NCI-H2227 (cell line): ENCODE results near the gene SKAP1.
"Not testable (repeated sequence)": the region's sequence is repeated elsewhere in the genome, so short reads cannot be mapped to it uniquely, and the experiment has no call there.

Experiments
- DNase-seq: peaks from one replicate; lab custom pipeline; 2025; ENCODE audit not compliant: unreplicated experiment; lab: John Stamatoyannopoulos, UW

The SKAP1 gene

DNA sequence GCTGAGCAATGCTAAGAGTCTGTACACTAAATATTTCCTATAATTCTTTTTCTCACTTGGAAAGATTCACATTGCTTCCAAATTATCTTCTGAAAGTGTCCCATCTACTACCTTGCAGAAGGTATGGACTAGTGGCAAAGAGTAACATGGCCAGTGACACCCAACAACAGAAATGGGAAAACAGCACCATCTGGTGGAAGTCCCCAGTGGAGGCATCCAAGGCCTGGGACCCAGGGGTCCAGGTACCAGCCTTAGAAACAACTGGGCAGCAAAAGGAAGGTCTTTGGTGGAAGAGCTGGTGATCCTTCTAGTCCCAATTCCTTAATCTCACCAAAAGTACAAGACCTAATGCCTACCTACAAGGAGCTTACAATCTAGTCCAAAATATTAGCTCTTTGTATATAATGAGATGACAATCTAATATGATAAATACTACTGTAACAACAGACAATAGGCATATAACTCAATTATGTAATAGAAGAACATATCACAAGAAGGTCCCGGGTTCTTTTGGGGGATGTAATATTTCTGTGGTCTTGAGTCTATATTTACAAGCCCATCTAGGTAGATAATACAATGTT is 55.3 kb downstream of the SKAP1 start:
- DNase-seq, result peak; percentile 60

DNA sequence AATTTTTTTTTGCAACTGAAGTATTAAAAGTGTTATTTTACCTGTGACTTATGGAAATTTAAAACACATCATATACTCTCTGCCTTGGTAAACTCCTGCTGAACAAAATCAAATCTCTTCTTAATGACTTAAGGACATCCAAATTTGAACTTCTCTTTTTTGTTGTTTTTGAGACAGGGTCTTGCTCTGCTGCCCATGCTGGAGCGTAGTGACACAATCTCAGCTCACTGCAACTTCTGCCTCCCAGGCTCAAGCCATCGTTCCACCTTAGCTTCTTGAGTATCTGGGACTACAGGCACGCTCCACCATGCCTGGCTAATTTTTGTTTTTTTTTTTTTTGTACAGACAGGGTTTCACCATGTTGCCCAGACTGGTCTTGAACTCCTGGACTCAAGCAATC is 56.1 kb downstream of the SKAP1 start:
- DNase-seq, result no peak

DNA sequence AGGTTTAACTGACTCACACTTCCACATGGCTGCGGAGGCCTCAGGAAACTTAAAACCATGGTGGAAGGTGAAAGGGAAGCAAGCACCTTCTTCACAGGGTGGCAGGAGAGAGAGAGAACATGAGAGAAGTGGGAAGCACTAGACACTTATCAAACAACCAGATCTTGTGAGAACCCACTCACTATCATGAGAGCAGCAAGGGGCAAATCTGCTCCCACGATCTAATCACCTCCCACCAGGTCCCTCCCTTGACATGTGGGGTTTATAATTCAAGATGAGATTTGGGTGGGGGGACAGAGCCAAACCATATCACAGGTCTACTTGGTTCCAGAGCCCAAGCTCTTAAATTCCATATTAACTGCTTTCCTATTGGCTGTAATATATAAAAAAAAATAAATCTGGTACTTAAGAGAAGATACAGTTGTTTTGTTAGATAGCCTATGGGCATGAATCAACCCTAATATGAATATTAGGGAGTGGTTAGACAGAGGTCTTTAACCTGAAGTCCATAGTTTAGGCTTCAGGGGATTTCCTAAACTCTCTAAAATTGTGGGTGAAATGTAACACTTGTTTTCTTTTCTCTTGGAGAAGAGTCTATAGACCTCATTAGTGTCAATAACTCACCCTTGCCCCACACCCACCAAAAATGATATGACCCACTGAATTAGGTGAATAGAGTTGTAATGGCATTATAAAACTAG is 56.7 kb downstream of the SKAP1 start:
- DNase-seq, result no peak

DNA sequence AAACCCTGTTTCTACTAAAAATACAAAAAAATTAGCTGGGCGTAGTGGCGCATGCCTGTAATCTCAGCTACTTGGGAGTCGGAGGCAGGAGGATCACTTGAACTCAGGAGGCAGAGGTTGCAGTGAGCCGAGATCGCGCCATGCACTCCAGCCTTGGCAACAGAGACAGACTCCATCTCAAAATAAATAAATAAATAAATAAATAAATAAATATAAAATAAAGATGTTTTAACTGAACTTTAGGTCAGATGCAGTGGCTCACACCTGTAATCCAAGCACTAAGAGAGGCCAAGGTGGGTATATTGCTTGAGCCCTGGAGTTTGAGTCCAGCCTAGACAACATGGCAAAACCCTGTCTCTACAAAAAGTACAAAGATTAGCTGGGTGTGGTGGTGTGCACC is 61.0 kb downstream of the SKAP1 start:
- not testable (repeated sequence) for DNase-seq

DNA sequence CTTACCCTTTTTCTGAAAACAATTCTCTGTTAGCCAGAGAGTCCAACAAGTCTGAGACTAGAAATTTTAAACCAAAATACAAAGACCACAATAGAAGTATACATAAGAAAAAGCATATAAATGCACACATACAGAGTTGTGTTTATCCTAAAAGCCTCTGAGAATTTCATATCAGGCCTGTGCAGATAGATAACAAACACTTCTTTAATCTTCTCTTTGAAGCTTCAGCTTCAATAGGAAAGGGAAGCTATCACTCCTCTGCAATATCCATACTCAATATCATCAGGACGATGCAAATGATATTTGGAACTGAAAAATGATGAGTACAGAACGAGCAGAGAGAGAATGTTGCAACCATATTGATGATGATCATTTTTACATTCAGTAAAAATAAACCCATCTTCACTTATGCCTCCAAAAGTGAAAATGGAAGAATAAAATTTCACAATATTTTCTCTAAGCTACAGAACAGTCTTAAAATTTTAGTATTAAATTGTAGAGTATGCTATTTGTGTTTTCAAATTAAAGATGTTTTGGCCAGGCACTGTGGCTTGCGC is 61.6 kb downstream of the SKAP1 start:
- DNase-seq, result no peak

DNA sequence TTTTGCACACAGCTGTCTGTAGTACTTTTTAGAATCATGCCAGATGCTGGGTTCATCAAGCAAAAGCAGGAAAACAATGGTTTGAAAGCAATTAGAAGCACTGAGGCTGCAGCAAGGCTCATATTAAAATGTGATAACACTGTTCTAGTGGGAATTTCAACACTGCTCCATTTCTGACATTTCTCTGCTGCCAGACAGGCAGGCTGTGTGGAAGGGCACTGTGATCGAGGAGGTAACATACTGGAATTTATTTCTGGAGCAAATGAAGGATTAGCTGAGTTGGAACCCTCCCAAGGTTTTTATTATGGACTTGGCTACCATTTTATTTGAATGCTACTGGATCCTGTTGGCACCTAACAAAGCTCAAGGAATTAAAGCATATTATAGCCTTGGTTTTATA is 66.9 kb downstream of the SKAP1 start:
- no peak for DNase-seq

DNA sequence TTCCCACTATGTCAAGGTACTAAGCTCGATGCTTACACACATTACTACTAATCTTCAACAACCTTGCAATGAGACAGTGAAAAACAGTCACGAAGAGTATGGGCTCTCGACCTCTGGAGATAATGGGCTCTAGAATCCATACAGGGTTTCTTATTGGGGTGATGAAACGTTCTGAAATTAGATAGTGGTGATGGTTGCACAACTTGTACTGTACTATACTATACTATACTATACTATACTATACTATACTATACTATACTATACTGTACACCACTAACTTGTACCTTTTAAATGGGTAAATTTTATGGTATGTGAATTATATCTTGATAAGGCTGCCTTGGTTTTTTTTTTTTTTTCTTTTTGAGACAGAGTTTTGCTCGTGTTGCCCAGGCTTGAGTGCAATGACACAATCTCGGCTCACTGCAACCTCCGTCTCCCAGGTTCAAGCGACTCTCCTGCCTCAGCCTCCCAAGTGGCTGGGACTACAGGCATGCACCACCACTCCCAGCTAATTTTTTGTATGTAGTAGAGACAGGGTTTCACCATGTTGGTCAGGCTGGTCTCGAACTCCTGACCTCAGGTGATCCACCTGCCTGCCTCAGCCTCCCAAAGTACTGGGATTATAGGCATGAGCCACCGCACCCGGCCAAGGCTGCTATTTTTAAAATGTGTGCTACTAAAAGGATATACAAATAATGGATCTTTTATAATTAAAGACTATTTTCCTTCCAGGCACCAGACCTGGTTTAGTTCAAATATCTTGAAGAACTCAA is 69.0 kb downstream of the SKAP1 start:
- DNase-seq, result not testable (repeated sequence)

DNA sequence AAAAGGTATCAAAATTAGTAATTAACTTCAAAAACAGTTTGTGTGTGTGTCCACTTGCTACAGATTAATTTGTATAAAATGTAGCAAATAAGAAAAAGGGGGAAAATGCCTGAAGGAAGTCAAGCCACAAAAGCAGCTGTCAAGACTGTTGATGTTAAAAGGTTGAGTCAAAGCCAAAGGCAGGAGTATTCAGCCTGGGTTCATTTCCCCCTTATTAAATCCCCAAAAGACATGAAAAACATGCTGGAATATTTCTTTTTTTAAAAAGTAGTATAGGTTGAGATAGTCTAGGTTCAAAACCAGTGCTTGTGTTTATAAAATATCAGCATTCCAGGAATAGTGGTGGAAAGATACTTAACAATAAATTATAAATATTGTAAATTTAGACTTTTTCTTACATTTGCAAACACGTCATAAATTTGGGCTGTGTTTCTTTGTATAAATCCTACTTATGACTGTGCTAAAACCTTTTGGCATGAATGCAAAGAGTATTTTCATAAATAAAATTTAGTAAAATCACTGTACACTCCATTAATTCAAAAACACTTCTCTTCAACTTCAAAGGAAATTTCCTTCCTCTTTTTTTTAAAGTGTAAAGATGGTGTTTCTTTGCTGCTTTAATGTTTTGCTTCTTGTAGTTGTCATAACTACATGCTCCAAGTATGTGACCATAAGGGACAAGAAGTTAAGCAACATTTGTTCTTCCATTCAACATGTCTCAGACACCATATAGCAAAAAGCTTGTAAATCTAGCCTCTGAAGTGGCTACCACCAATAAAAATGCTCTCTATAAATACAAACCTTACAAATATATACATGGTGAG is 72.0 kb downstream of the SKAP1 start:
- DNase-seq, result no peak

DNA sequence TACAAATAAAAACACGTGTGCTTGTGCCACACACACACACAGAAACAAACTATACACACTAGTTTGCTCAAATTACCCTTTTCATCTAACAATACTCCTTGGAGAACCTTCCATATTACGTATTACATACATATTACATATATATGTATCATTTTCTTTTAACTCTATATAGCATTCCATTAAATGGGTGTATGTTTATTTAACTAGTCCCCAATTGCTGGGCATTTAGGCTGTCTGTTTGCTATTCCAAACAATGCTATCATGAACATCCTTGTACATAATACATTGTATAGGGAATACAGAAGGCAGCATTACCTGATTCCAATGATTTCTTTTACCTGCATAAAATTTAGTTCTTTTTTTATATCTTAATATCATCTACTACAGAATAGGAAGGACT is 73.1 kb downstream of the SKAP1 start:
- no peak for DNase-seq

DNA sequence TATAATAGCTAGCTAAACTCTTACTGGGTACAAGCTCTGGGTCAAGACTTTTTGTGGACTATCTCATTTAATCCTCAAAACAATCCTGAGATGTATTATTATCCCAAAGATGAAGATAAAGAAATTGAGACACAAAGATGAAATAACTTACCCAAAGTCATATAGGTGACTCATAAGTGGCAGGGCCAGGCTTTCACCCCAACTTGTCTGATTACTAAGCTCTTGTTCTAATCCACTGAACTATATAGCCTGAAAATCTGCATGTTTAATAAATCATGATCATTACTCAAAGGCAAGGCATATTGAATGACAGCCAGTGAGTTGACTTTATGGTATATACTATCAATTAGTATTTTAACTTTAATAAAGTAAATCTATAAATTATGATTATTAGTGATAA is 77.4 kb downstream of the SKAP1 start:
- no peak for DNase-seq

DNA sequence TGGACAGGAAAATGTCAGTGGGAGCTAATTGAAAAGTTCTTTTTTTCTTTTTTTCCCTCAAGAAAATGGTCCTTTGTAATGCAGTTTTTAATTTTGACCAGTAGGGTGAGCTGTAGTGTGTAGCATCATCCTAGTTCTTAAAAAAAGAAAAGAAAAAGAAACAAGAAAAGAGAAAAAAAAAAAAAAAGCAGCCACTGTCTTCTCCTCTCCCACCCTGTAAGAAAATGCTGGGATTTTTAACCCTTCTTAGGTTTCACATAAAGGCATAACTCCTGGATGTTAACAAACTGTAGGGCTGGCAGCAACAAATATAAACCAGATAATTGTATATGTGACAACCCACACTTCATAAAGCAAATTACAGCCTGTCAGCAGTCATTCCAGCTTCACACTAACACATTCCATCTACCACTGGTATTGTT is 78.1 kb downstream of the SKAP1 start:
- DNase-seq, result peak; percentile 83

DNA sequence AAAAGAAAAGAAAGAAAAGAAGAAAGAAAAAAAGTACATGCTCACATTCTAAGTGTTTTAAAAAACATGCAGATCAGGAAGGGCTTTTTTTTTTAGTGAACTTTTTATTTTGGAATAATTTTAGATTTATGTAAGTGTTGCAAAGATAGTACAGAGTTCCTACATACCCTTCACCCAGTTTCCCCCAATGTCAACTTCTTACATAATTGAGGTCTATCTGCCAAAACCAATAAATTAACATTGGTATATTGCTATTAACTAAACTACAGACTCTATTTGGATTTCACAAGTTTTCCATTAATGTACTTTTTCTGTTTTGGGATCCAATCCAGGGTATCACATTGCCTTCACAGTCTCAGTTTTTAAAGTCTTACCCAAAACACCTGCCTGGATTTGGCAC is 81.7 kb downstream of the SKAP1 start:
- no peak for DNase-seq

DNA sequence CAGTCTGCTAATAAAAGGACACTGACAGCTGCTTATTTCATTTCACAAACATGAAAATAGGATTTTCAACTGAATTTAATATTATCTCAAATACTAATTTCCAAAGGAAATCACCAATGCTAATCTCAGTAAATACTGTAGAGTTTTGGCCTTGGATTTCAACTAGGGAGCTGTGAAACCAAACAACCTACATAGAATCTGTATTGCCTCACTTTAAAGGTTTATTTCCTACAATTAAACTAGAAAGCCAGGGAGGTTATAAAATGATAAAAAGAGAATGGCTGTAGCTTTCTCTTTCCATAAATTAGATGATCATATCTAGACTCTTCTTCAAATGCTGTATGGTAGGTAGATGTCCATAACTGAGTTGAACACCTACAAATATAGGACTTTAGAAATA is 82.8 kb downstream of the SKAP1 start:
- DNase-seq, result no peak

DNA sequence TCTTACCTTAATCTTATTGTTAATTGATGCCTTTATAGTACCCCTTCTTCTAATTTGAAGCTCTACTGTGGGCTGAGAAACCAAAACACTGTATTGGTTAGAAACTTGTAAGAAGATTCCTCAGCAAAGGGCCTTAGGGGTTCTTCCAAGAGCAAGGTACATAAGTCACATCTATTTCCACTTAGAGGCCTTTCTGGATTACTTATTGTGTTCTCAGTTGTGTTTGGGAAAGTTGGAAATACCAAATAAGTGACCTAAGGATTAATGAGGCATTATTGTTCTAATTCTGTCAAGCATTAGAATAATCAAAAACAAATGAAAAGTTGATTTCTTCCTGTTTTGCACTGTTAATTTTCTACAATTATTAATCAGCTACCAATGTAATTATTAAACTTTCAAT is 85.8 kb downstream of the SKAP1 start:
- DNase-seq, result no peak

DNA sequence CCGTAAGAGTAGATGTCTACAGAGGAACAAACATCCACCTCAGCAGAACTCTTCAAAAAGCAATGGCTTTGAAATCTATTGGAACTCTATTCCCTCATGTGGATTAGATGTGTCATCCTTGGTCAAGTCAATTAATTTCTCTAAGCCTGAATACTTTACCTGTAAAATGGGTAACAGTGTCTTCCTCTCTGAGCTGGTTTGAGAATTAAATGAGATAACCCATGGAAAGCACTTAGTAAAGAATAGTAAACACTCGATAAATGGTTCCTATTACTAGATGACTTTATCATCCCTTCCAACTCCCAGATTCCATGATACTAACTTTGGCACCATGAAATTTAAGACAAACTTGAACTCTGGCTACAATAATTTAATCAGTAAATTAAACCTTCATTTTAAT is 89.1 kb downstream of the SKAP1 start:
- DNase-seq, result no peak

DNA sequence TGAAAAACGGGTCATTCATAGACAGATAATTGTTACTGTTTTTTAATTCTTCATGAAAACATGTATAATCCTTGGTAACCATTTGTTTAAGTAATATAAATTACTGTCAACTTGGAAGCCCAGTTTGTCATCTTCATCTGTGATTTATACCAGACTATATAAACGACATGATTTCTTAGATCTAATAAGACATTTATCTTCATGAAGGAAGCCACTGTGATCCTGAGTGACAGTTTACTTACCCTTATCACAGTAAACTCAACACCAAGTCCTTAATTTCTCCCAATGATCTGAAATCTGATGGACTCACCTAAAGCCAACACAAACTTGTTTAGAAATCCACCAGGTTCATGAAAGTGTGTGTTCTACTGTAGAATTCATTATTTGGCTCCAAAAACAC is 91.3 kb downstream of the SKAP1 start:
- DNase-seq, result no peak

DNA sequence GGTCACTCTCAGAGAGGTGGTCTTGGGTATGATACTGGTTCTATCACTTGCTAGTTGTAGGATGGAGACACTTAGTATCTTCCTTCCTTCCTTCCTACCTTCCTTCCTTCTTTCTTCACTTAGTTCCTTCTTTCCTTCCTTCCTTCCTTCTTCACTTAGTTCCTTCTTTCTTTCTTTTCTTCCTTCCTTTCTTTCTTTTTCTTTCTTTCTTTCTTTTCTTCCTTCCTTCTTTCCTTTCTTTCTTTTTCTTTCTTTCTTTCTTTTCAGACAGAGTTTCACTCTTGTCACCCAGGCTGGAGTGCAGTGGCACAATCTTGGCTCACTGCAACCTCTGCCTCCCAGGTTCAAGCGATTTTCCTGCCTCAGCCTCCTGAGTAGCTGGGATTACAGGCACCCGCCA is 92.1 kb downstream of the SKAP1 start:
- DNase-seq, result not testable (repeated sequence)

DNA sequence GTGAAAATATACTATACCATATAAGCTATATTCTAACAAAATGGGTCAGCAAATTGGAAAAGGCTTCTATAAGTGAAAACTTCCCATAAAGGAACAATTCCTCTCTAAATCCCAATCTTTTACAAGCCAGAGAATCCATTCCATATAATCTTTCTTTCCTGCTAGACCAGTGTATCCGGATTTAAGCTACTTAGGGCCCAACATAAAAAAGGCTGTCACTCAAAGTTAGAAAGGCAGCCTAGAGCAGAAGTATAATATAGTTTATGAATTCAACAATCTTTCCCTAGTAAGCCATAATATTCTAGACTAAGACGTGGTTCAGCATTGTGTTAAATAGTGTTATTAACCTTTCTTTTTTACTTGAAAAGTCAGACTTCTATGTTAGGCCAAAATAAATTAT is 93.0 kb downstream of the SKAP1 start:
- DNase-seq, result no peak

DNA sequence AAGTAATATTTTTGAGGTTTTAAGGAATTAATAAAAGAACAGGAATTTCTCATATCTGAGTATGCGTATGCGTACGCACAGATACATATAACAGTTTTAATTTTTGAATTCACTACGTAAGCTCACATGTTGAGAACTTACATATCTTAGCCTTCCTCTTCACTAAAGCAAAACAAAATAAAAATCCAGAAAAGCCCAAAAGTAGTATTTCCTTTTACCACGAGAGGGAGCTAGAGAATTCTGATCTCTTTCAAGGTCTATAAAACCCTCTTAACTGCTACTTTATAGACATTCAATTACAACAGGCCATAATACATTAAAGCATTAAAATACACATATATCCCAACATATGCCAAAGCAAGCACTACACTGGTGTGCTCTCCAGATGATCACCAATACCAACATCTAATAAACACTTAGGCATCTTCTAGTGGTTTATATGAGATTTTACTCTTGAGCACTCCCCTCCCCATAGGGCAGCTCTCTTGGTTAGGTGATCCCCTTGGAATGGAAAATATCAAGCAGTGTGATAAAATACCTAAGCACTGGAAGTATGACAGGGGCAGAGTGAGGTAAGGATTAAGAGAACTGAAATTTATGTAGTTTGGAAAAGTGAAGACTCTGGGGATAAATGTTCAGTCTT is 94.0 kb downstream of the SKAP1 start:
- peak; percentile 76 for DNase-seq

DNA sequence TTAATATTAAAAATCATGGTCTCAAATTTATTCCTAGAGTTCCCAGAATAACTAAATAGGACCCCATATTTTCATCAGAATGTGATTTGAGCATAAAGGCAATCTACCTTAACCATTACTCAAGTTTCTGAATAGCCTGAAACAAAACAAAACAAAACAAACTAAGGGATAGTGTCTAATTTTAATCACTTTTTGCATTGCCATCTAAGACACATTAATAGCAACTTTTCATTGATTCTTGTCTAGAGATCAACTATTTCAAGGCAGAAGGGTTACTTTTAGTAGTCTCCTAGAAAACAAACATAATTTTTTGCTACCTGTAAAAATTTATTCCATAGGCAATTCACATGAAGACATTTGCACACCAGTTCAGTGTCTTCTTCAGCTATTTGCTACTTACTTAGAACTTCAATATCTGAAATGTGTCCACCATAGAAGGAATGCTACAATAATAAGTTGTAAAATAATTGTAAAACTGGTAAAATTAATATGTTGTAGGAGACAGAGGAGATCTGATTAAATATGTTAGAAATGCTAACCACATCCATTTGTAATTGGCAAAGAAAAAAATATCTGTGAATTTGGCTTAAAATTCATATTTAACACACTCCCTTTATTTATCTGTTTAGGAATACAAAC is 94.7 kb downstream of the SKAP1 start:
- DNase-seq, result no peak
